Natural killer cell (primary cell): ENCODE data around the gene ATP2A3. TPM values are rescaled to one million over a fixed set of nuclear protein-coding genes. Genes with fewer than 3 reads are reported as not detected.

Experiments
- ATAC-seq, 3 donors: fragments of 150-1000 bp in 2 of 3; fragments of 200-7000 bp in 1 of 3; cut with Tn5 transposase; 1 replicate in 1 of 3; 2 replicates in 2 of 3; pipeline ENCODE4 v1.10.0; 2021; ENCODE audit warnings: mild to moderate bottlenecking in 2 of 3, moderate library complexity in 2 of 3
- DNase-seq, 2 donors: peaks; one replicate each; pipeline versions ENCODE4 v3.0.0 to v3.0.0-alpha.2; 2013 to 2021; ENCODE audit warnings: mixed read lengths in 1 of 2
- H3K27ac ChIP-seq: one replicate; pipeline ENCODE4 v1.5.1; 2013; ENCODE audit warnings: mild to moderate bottlenecking, low read length
- H3K27me3 ChIP-seq: one replicate; pipeline ENCODE4 v1.6.1; 2013; ENCODE audit warnings: low read length; ENCODE audit not compliant: control insufficient read depth, insufficient read depth
- H3K36me3 ChIP-seq: one replicate; pipeline ENCODE4 v1.6.1; 2013; ENCODE audit warnings: low read length; ENCODE audit not compliant: control insufficient read depth, insufficient read depth
- H3K4me1 ChIP-seq: one replicate; pipeline ENCODE4 v1.6.1; 2013; ENCODE audit warnings: low read length; ENCODE audit not compliant: control insufficient read depth, insufficient read depth
- H3K4me3 ChIP-seq: one replicate; pipeline ENCODE4 v1.5.1; 2013; ENCODE audit warnings: low read length
- H3K9me3 ChIP-seq: one replicate; pipeline ENCODE4 v1.6.1; 2013; ENCODE audit warnings: low read length; ENCODE audit not compliant: control insufficient read depth, insufficient read depth
- H3K27ac Mint-ChIP-seq, 2 donors: one replicate each; pipeline ENCODE4 v1.8.0; 2022; ENCODE audit warnings: mild to moderate bottlenecking in 2 of 2, mixed read lengths in 2 of 2, moderate library complexity in 1 of 2
- H3K27me3 Mint-ChIP-seq, 2 donors: one replicate each; pipeline ENCODE4 v1.8.0; 2022; ENCODE audit warnings: low read depth in 2 of 2, mixed read lengths in 2 of 2
- H3K36me3 Mint-ChIP-seq: one replicate; pipeline ENCODE4 v1.8.0; 2022; ENCODE audit warnings: mixed read lengths
- H3K4me1 Mint-ChIP-seq, 2 donors: one replicate each; pipeline ENCODE4 v1.8.0; 2022; ENCODE audit warnings: mixed read lengths in 2 of 2
- H3K4me3 Mint-ChIP-seq: one replicate; pipeline ENCODE4 v1.8.0; 2022; ENCODE audit warnings: mild to moderate bottlenecking, moderate library complexity, mixed read lengths
- H3K9me3 Mint-ChIP-seq, 2 donors: one replicate each; pipeline ENCODE4 v1.8.0; 2022; ENCODE audit warnings: mixed read lengths in 2 of 2
- CTCF ChIP-seq: fragments of 200-600 bp; IDR thresholded peaks from one replicate; pipeline ENCODE4 v1.8.0; 2022; ENCODE audit warnings: antibody characterized with exemption
- WGBS: methylation state at CpG from one replicate; pipeline ENCODE4 v1.1.7; 2013; ENCODE audit warnings: missing lambda C conversion rate; ENCODE audit not compliant: insufficient coverage; 5-methylcytosine and 5-hydroxymethylcytosine counted together
- intact Hi-C: fragments of 100-400 bp; cut with micrococcal nuclease; formaldehyde crosslinking; loops from one replicate; pipeline ENCODE4 v1.14.2; 2022
- total RNA-seq, 4 donors: library from RNA; stranded (reverse); fragments of 120-200 nt in 1 of 4; gene quantifications; one replicate each; pipeline versions ENCODE4 v1.2.3 to v1.2.4, GENCODE V29; 2013 to 2022

The ATP2A3 gene
- total RNA-seq, 3 donors from 2014 or later (not counting 1 experiment from before 2014, with no cell fraction given) = 326 to 397 (median 377) TPM

- Mint-ChIP-seq H3K9me3 (no peaks in the 10 kb centered on the region), H3K4me1 (peaks cover 7 to 22% of the 10 kb centered on the region in 2 donors)
Observed at GRCh38 chr17:3952186-3952585, 12.1 kb downstream of the ATP2A3 start.

DNA sequence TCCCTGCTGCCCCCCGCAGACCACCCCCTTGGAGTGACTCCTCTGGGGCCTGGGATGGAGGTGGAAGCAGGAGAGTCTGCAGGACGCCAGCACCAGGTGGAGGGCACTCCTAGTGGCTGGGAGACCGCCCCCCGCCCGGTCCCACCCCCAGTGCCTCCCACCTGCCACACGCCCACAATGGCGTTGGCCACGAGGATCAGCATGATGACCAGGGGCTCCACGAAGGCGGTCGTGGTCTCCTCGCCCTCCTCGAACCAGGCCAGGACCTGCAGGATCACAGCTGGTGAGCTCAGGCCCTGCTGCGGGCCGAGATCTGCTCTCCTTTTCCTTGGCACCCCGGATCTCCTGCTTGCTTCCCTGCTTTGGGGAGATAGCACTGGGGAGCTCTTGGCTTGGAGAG, 12.8 kb downstream of the ATP2A3 start:
- H3K27me3 ChIP-seq = no peaks in the 10 kb centered on the region
- Mint-ChIP-seq H3K27ac (peak overlapping the region in 1 of 2 donors; percentile 34), H3K36me3 (no peaks in the 10 kb centered on the region), H3K4me1 (peaks cover 0 to 15% of the 10 kb centered on the region in 2 donors), H3K9me3 (no peaks in the 10 kb centered on the region), H3K27me3 (no peaks in the 10 kb centered on the region), H3K4me3 (no peak overlapping the region)
- H3K27ac ChIP-seq = no peak overlapping the region
- H3K4me1 ChIP-seq = peaks cover 4% of the 10 kb centered on the region
- no peaks in the 10 kb centered on the region for H3K9me3 ChIP-seq
- no peak for TF ChIP-seq CTCF
- 92% methylated on average over 16 of the region's 16 CpGs for WGBS
- intact Hi-C loops = no loop called here
- DNase-seq = no peak
- no peak overlapping the region for H3K4me3 ChIP-seq
- peaks cover 60% of the 10 kb centered on the region for H3K36me3 ChIP-seq
- ATAC-seq = no peak

More at GRCh38 chr17:3952186-3952585, 12.1 kb downstream of the ATP2A3 start:
- Histone ChIP-seq H3K4me3 (no peak overlapping the region), H3K27me3 (no peaks in the 10 kb centered on the region), H3K36me3 (peaks cover 58% of the 10 kb centered on the region), H3K4me1 (peaks cover 11% of the 10 kb centered on the region), H3K27ac (no peak overlapping the region), H3K9me3 (no peaks in the 10 kb centered on the region)
- no peak for TF ChIP-seq CTCF
- intact Hi-C loops = no loop called here
- Mint-ChIP-seq H3K4me3 (no peak overlapping the region), H3K27me3 (no peaks in the 10 kb centered on the region), H3K27ac (peak overlapping the region; percentile 13 to 34), H3K36me3 (no peaks in the 10 kb centered on the region)
- WGBS = 97% methylated on average over 14 of the region's 14 CpGs
- DNase-seq (no peak), ATAC-seq (no peak)

DNA sequence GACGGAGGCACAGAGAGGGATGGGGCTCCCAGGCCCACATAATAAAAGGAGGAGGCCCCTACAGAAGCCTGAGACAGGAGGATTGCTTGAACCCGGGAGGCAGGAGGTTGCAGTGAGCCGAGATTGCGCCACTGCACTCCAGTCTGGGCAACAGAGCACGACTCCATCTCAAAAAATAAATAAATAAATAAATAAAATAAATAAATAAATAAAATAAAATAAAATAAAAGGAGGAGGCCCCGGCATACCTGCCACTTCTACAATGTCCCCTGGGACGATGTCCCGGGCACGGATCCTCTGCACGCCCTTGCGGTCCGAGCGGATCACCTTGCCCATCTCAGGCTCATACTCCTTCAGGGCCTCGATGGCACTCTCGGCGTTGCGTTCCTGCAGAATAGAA, 13.2 kb downstream of the ATP2A3 start:
- H3K4me3 ChIP-seq = no peak overlapping the region
- H3K9me3 ChIP-seq = no peaks in the 10 kb centered on the region
- peaks cover 63% of the 10 kb centered on the region for H3K36me3 ChIP-seq
- DNase-seq (no peak), ATAC-seq (no peak)
- peaks cover 0 to 10% of the 10 kb centered on the region in 2 donors for H3K4me1 Mint-ChIP-seq
- H3K27ac ChIP-seq = no peak overlapping the region
- no peaks in the 10 kb centered on the region for H3K27me3 ChIP-seq
- intact Hi-C loops = no loop called here
- no peaks in the 10 kb centered on the region for H3K27me3 Mint-ChIP-seq
- no peaks in the 10 kb centered on the region for H3K9me3 Mint-ChIP-seq
- no peak overlapping the region for H3K4me3 Mint-ChIP-seq
- no peak for TF ChIP-seq CTCF
- H3K27ac Mint-ChIP-seq = no peak overlapping the region
- H3K36me3 Mint-ChIP-seq = no peaks in the 10 kb centered on the region
- 95% methylated on average over 13 of the region's 17 CpGs for WGBS
- no peaks in the 10 kb centered on the region for H3K4me1 ChIP-seq

DNA sequence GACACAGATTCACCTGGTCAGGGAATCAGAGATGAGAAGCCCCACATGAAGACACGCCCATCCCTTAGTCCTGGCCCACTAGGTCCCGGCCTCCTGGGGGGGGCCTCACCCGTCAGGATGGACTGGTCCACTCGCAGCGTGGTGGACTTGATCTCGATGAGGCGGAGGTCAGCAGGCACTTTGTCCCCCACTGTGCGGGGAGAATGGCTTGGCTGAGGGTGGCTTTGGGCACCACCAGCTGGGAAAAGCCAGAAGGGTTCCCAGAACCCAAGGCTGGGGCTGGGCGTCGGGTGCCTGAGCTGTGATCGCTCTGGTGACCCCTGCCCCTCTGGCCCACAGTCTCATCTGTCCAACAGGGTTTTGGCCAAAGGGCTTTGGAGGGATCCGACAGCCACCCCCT, 13.7 kb downstream of the ATP2A3 start:
- Mint-ChIP-seq H3K36me3 (no peaks in the 10 kb centered on the region), H3K4me1 (peaks cover 0 to 12% of the 10 kb centered on the region in 2 donors), H3K27me3 (no peaks in the 10 kb centered on the region), H3K9me3 (no peaks in the 10 kb centered on the region), H3K27ac (no peak overlapping the region), H3K4me3 (no peak overlapping the region)
- Histone ChIP-seq H3K27ac (no peak overlapping the region), H3K9me3 (no peaks in the 10 kb centered on the region), H3K4me3 (no peak overlapping the region), H3K27me3 (no peaks in the 10 kb centered on the region), H3K36me3 (peaks cover 67% of the 10 kb centered on the region), H3K4me1 (no peaks in the 10 kb centered on the region)
- ATAC-seq = no peak
- no peak for TF ChIP-seq CTCF
- 96% methylated on average over 12 of the region's 12 CpGs for WGBS
- intact Hi-C loops = no loop called here
- no peak for DNase-seq
